Measurements from ENCODE around the gene FASTKD2.

GRCh38 chr2:206716623-206717022 lies 48.8 kb upstream of the FASTKD2 start:
- no peak for TF ChIP-seq CTCF (IDR thresholded peaks at IDR 0.05)
- no peak for TF ChIP-seq POLR2A (IDR thresholded peaks at IDR 0.05)

Data from testis (tissue), 2 donors.